Glomerular visceral epithelial cell (primary cell): ENCODE results near the gene LIPE.

Source experiments
- DNase-seq: peaks from one replicate; pipeline ENCODE4 v3.0.0-alpha.2; 2016; ENCODE audit errors: extremely low spot score

LIPE gene

DNA sequence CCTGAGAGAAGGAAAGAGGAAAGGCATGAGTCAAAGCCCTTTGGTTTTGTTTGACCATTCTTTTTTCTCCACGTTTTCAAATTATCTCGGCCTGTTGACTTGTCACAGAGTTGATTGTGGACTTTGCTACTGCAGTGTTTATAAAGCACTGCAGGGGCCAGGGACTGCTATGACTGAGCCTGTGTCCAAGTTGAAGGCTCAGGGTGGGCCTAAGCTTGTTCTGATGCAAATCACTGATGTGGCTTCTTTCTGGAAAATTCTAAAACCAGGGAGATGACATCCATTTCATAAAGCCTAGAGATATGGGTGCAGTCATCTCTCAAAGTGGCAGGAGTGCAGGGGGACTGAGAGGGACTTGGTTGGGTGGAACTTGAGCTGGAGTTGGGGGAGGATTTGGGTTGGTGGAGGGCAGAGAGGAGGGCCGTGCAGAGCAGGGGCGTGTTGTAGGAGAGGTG is 16.8 kb upstream of the LIPE start:
- DNase-seq: no peak

- DNase-seq: no peak
Observed at GRCh38 chr19:42442833-42443232, 15.6 kb upstream of the LIPE start, which contains the start of gene CXCL17. Gene CXCL17, minus strand, starts transcription at chr19:42442946. Its CDS starts 114 bp downstream, at chr19:42442832.

DNA sequence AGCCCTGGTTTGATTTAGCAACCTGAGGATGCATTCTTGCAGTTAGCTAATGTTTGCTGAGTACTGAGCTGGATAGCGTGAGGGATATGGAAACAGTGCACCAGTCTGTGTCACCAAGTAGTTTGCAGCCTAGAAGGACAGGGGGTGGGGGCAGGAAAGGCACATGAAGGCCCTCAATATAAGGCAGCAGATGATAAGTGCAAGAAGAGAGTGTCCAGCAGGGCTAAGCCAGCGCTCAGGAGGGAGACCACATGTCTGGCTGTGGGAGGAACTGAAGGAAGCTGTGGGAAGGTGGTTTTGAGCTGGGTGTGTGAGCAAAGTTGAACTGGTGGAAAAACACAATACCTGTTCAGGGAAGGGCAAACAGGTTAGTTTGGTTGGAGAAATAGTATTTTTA is 13.9 kb upstream of the LIPE start:
- DNase-seq: no peak

GRCh38 chr19:42440357-42441048 is 13.3 kb upstream of the LIPE start:
- peak; percentile 65 for DNase-seq

GRCh38 chr19:42436006-42436405 is 8.8 kb upstream of the LIPE start:
- DNase-seq: no peak

GRCh38 chr19:42435316-42435715 is 8.1 kb upstream of the LIPE start:
- DNase-seq: no peak

DNA sequence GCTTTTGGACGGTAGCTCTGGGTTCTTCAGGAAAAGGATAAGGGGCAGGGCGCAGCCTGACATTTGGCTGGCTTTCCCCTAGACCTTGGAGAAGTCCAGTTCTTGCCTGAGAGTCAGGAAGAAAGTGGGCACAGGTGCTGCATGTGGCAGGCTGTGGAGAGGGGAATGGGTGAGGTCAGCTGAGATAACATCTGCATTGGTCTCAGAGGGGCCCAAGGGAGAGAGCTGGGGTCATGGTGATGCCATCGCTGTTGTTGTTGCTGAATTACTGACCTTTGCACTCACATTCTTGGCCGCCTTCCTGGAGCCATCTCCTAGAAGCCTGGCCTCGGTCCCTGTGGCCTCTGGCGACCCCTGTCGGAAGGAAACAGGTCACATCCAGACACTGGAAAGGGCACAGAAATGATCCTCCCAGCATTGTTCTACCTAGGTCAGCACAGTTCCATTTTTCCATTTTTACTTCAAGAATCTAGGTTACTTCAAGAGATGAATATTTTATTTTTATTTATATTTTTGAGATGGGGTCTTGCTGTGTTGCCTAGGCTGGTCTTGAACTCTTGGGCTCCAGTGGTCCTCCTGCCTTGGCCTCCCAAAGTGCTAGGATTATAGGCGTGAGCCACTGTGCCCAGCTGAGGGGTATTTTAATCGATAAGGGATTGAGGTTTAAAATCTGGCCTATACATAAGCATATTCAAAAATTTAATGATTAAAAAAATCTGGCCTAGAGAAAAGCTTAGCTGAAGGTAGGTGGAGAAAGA is 6.5 kb upstream of the LIPE start:
- peak; percentile 63 for DNase-seq

- DNase-seq: no peak
Observed at GRCh38 chr19:42431486-42431885, 4.3 kb upstream of the LIPE start.

GRCh38 chr19:42428676-42429075 is 1.5 kb upstream of the LIPE start:
- DNase-seq: no peak

GRCh38 chr19:42426643-42427042 is 545 bp downstream of the LIPE start:
- DNase-seq: no peak

DNA sequence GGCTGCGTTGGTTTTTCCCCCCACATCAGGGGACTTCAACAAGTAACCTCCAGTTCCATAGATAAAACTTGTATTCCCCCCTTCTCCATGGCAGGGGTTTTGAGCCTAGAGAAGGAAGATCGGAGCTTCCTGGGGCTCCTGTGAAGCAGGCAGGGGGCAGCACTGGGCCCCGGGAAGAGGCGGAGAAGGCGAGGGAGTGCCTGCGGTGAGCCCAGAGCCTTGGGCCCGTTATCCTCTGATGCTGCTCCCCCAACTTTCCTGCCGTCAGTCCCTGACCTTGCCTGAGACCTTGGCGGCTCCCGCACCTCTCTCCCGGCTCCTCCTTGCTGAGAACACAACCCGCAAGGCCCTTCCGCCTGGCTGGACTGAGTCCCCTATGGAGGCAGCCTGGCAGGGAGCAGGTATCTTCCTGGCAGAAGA is 2.5 kb downstream of the LIPE start:
- DNase-seq: no peak

GRCh38 chr19:42424345-42424707 is 2.9 kb downstream of the LIPE start:
- no peak for DNase-seq

- peak; percentile 89 for DNase-seq
Observed at GRCh38 chr19:42423462-42424344, 3.5 kb downstream of the LIPE start.

- DNase-seq: no peak
Observed at GRCh38 chr19:42422901-42423461, 4.2 kb downstream of the LIPE start.

- DNase-seq: no peak
Observed at GRCh38 chr19:42422092-42422900, 4.9 kb downstream of the LIPE start.

DNA sequence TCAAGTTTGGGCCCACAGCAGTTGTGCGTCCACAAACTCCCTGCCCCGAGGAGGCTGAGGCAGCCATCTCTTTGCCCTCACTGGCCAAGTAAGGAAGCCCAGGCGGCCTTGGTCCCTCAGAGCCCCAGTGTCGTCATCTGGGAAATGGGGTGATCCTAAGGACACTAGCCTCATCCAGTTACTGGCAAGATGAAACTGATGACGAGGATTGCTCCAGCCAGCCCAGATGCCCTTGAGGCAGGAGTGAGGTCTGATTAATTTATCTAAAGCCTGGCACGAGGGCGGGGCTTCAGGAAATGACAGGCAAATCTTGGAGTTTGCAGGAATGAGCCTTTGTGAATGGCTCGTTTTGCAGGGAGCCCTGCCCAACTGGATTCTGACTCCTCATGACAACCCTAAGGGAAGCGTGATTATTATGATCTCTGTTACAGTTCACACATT is 5.6 kb downstream of the LIPE start:
- DNase-seq: no peak

GRCh38 chr19:42421101-42421500 is 6.1 kb downstream of the LIPE start:
- DNase-seq: no peak

GRCh38 chr19:42420055-42420544 is 7.1 kb downstream of the LIPE start:
- peak; percentile 44 for DNase-seq

DNA sequence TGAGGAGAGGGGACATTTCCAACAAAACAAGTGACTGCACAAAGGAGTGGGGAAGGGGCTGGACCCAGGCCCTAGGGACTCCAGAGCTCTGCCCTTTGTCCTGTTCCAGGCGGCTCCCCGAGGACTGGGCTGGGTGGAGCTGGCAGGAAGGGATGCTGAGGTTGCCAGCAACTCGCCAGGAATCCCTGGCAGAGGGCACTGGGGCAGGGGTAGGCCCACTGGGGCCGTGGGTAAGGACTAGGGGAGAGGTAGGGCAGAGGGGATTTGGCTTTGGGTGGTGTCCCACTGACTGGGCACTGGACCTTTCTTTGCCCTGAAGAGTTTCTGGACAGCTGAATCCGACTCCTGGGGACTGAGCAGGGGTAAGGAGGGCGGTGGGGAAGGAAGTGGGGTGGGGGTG is 7.9 kb downstream of the LIPE start:
- no peak for DNase-seq

DNA sequence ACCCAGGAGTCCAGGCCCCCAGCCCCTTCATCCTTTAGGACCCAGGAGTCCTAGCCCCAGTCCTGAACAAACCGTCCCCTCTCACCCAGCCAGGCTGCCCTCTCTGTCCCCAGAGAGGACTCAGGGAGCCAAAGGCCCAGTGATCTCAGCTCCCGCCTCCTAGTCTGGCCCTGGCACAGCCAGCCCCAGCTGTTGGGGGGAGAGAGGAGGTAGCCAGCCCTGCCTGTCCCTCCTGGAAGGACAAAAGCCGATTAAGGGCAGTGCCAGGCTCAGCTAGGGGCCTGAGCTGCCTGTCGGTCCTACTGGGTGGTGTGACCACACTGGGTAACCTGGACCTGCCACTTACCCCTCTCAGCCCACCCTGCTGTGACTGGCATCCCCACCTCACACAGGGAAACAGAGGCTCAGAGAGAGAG is 14.5 kb downstream of the LIPE start:
- DNase-seq: no peak

DNA sequence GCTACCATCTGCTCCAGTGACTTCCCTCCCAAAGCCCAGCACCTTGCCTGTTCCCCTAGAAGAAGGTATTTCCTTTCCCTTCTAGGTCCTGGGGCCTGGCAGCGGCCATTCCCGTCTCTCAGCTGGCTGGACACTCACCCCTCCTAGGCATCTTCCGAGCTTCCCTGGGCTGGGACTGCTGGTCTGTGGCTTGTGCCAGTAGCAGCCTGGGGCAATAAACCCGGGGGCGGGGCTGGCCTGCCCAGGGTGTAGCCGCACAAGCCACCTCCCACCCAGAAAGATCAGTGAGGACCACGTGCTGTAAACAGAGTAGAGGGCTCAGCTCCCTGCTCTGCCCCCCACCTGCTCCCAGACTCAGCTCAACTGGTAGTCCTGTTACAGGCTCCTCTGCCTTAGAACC is 15.0 kb downstream of the LIPE start:
- DNase-seq: no peak
